Measurements from ENCODE around the gene ZNF22.

Gene ZNF22

GRCh38 chr10:44965651-44966097, 35.0 kb upstream of the ZNF22 start:
- DNase-seq, result no peak

- no peak for DNase-seq
Measured at GRCh38 chr10:44966129-44966815, 34.5 kb upstream of the ZNF22 start.

- DNase-seq, result no peak
Measured at GRCh38 chr10:44966816-44967509, 33.8 kb upstream of the ZNF22 start.

- DNase-seq, result no peak
Measured at GRCh38 chr10:44967616-44968015, 33.1 kb upstream of the ZNF22 start.

GRCh38 chr10:44968091-44968490, 32.6 kb upstream of the ZNF22 start:
- no peak for DNase-seq

GRCh38 chr10:44968500-44969400, 32.0 kb upstream of the ZNF22 start:
- DNase-seq, result no peak

GRCh38 chr10:44969854-44970253, 30.9 kb upstream of the ZNF22 start:
- no peak for DNase-seq

GRCh38 chr10:44970812-44971395, 29.8 kb upstream of the ZNF22 start:
- no peak for DNase-seq

GRCh38 chr10:44971434-44971833, 29.3 kb upstream of the ZNF22 start:
- DNase-seq, result no peak

GRCh38 chr10:44971935-44972757, 28.6 kb upstream of the ZNF22 start:
- no peak for DNase-seq

GRCh38 chr10:44972874-44973306, 27.8 kb upstream of the ZNF22 start:
- DNase-seq, result no peak

GRCh38 chr10:44973323-44974081, 27.2 kb upstream of the ZNF22 start:
- DNase-seq, result no peak

- no peak for DNase-seq
Measured at GRCh38 chr10:44974082-44974627, 26.6 kb upstream of the ZNF22 start.

GRCh38 chr10:44974628-44975430, 25.9 kb upstream of the ZNF22 start:
- DNase-seq, result no peak

- DNase-seq, result peak in 1 of 2 experiments; percentile 3
Measured at GRCh38 chr10:44975431-44976331, 25.0 kb upstream of the ZNF22 start.

GRCh38 chr10:44976352-44977198, 24.1 kb upstream of the ZNF22 start:
- DNase-seq, result no peak

GRCh38 chr10:44977287-44978212, 23.2 kb upstream of the ZNF22 start:
- DNase-seq, result no peak
